GM21423 (cell line): ENCODE data around the gene CSRNP3.

ENCODE experiments used
- ATAC-seq: cut with Tn5 transposase; IDR thresholded peaks from one replicate; pipeline ENCODE4 v1.9.1; 2021; ENCODE audit warnings: mild to moderate bottlenecking, moderate library complexity; ENCODE audit not compliant: unreplicated experiment

CSRNP3 gene

GRCh38 chr2:165467921-165468320 lies 1.6 kb upstream of the CSRNP3 start:
- ATAC-seq = no peak

GRCh38 chr2:165470361-165470760 lies 863 bp downstream of the CSRNP3 start:
- no peak for ATAC-seq

GRCh38 chr2:165471349-165471950 lies 2.0 kb downstream of the CSRNP3 start:
- ATAC-seq = no peak

GRCh38 chr2:165472922-165473321 lies 3.4 kb downstream of the CSRNP3 start:
- ATAC-seq = no peak

GRCh38 chr2:165474619-165475276 lies 5.2 kb downstream of the CSRNP3 start:
- no peak for ATAC-seq

GRCh38 chr2:165475277-165476004 lies 5.9 kb downstream of the CSRNP3 start:
- ATAC-seq = no peak

- ATAC-seq = no peak
Measured at GRCh38 chr2:165479856-165480255, 10.4 kb downstream of the CSRNP3 start.

GRCh38 chr2:165494573-165494972 lies 25.1 kb downstream of the CSRNP3 start:
- ATAC-seq = no peak

GRCh38 chr2:165497659-165498317 lies 28.3 kb downstream of the CSRNP3 start:
- no peak for ATAC-seq

- no peak for ATAC-seq
Measured at GRCh38 chr2:165499131-165499530, 29.6 kb downstream of the CSRNP3 start.

- ATAC-seq = no peak
Measured at GRCh38 chr2:165500001-165500400, 30.5 kb downstream of the CSRNP3 start.

GRCh38 chr2:165500816-165501215 lies 31.3 kb downstream of the CSRNP3 start:
- no peak for ATAC-seq

- no peak for ATAC-seq
Measured at GRCh38 chr2:165505514-165505913, 36.0 kb downstream of the CSRNP3 start.

GRCh38 chr2:165508927-165509326 lies 39.4 kb downstream of the CSRNP3 start:
- ATAC-seq = no peak

- no peak for ATAC-seq
Measured at GRCh38 chr2:165513479-165513878, 44.0 kb downstream of the CSRNP3 start.

GRCh38 chr2:165518611-165519010 lies 49.1 kb downstream of the CSRNP3 start:
- no peak for ATAC-seq

- no peak for ATAC-seq
Measured at GRCh38 chr2:165522719-165523118, 53.2 kb downstream of the CSRNP3 start.

GRCh38 chr2:165524720-165525119 lies 55.2 kb downstream of the CSRNP3 start:
- ATAC-seq = no peak

GRCh38 chr2:165528691-165529090 lies 59.2 kb downstream of the CSRNP3 start:
- ATAC-seq = no peak

- no peak for ATAC-seq
Measured at GRCh38 chr2:165529130-165529529, 59.6 kb downstream of the CSRNP3 start.

- ATAC-seq = no peak
Measured at GRCh38 chr2:165533331-165533730, 63.8 kb downstream of the CSRNP3 start.

- ATAC-seq = no peak
Measured at GRCh38 chr2:165535471-165535870, 66.0 kb downstream of the CSRNP3 start.
